Posterior vena cava (tissue), 2 donors: ENCODE measurements around the gene C4BPA. TPM values are rescaled to one million over a fixed set of nuclear protein-coding genes. Genes with fewer than 3 reads are reported as not detected.

Source experiments
- DNase-seq: peaks from one replicate; pipeline ENCODE4 v3.0.0-alpha.2; 2020; ENCODE audit warnings: low spot score
- intact Hi-C, 2 donors: fragments of 100-400 bp; cut with DNase I; formaldehyde crosslinking; loops; one replicate each; pipeline versions ENCODE4 v1.14.1 to v1.14.2; 2022 to 2023
- total RNA-seq, 2 donors: library from RNA; stranded (reverse); fragmentation: NEBNext Ultra II Directional; extraction: Animal tissue kit (Norgen Biotek cat#: 25700); gene quantifications; one replicate each; pipeline ENCODE4 v1.2.1, GENCODE V29; 2021
- donor health status: DM: yes; HTN: yes; CAD: no.
- donor health status: DM: yes; HTN: yes; CAD: no.

The C4BPA gene
- total RNA-seq, 2 donors from 2014 or later: 0.37 TPM; not detected in 1

DNA sequence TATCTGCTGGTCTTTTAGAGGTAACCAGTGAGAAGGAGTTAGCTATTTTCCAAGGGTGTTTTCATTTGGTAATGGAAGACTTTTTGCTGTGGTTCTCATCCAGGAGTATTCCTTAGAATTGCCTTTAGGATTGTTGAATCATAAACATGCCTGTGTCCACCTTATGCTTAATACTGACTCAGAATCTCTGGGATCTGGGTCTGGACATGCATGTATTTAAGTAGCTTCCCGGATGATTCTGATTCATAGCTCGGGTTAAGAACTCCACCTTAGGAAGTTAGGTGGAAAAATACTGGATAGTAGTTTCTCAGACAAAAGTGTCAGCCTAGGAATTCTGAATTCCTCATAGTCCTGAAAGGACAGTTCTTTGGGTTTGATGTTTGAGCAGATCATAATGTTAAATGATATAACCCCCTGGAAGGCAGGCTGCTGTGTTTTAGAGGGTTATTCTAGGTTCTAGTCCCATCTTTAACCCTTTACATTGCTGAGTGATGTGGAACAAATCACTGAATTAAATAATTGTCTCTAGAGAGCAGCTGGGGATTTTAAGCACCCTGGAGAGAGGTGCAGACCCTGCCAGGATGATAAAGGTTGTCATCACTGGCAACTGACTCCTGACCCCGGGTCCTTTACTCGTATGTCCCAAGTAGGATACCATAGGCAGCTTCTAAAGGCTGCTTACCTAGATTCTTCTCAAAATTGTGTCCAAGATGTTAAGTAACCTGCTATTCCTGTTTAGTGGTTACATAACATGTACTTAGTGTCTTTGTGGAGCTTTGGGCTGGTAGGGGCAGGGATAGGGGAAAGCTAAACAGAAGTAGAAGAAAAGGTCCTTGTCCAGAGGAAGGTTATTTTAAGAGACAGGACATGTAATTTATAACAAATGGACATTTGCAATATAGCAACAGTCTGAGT lies 29.9 kb upstream of the C4BPA start:
- no peak for DNase-seq
- intact Hi-C loops: no loop called here

DNA sequence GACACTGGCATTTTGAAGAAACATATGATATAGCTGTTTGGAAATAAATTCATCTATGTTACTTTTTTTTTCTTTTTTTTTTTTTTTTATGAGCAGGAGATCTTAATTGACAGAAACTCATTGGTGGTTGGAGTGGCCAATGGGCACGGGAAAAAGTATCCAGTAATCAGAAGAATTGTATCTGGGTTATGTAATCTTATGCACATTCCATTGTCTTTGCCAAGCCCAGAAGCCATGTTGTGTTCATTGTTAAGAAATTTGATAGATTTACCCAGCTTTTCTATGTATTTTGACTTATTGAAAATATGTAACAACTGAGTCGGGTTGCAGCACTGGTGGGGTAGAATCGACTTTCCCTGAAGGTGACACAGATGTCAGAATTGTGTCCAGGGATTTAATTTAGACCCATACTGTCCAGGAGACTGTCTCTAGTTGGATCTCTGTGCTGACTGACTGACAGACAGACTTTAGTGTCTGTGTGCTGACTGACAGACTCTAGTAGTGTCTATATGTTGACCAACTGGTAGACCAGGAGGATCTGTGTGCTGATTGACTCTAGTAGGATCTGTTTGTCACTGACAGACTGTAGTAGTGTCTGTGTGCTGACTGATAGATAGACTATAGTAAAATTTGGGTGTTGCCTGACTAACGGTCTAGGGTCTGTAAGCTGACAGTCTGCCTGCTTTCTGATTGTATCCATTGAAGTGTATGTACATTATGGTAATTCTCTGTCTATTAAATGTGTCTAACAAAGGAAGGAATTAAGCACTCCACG lies 27.7 kb upstream of the C4BPA start:
- no peak for DNase-seq
- intact Hi-C loops: no loop called here

DNA sequence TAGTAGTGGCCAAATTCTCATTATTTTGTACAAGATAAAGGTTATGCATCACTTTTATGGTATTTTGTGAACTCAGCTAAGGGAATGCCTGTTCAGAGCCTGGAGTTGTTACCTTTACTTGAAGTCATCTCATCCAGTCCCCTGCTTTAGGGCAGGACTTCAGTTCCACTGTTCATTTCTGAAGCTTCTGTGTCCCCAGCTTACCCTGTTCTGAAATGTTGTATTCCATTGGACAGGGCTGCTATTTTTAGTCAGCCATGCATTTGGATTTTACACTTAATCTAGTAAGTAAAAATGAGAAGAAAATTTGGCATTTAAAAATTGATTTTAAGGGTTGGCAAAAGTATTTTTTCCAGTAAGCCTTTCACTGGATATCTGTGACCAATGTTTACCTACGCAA lies 27.0 kb upstream of the C4BPA start:
- no peak for DNase-seq
- intact Hi-C loops: no loop called here

DNA sequence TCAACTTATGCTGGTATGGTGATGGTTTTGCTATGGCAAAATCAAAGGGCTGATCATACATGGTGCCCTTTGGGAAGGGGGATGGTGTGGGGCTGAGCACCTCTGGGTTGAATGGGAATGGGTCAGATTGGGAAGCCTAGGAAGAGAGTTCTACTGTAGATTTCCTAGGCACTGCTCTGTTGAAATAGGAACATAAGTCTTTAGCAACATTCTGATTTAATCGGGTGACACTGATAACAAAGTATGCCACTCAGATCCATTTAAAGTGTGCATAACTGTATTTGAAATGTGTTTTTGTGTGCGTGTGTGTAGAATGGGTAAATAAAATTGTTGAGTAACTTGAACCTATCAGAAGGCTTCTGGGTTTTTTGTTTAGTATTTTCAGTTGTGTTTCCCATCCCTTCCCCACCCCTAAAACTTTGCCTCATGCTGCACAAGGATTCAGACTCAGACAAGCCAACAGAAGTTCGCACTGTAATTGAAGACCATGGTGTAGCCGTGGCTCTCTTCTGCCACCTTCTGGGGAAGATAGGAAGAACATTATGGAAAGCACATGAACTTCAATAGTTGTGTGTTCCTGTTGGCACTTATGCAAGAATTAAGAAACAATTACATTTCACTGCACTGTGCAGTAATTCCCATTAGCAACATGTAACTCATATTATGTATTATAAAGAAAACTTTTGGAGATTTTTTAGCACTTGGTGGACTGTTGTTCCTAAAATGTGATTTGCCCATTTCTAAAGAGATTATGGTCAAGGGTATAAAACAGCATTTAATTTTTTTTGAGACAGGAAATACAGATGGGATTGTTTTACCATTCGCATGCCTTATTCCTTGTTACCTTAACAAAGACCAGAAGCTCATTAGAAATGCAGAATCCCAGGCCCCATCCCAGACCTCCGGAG lies 26.3 kb upstream of the C4BPA start:
- DNase-seq: no peak
- intact Hi-C loops: no loop called here

DNA sequence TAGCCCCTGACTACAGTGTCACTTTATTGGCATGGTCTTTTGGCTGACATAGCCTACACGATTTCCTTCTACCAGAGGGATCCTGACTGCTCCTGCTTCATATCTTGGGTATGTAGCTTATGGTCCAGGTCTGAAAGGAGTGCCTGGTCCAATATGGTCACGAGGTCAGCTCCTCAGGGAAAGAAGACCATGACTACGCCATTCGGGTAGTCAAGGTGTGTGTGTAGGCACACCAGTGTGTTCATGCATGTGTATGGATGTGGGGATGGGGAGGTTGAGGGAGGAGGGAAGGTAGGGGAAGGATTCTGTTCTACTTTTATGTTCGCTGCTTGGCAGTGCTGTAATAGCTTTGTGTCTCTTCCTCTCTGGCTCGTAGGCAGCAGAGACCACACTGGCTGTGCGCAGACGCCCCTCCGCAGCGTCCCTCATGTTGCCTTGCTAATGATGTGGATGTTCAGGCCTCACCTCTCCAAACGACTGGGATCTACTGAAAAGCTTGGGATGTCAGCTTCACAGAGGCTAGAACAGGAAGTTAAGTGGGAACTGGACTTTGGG lies 25.4 kb upstream of the C4BPA start:
- intact Hi-C loops: no loop called here
- no peak for DNase-seq

DNA sequence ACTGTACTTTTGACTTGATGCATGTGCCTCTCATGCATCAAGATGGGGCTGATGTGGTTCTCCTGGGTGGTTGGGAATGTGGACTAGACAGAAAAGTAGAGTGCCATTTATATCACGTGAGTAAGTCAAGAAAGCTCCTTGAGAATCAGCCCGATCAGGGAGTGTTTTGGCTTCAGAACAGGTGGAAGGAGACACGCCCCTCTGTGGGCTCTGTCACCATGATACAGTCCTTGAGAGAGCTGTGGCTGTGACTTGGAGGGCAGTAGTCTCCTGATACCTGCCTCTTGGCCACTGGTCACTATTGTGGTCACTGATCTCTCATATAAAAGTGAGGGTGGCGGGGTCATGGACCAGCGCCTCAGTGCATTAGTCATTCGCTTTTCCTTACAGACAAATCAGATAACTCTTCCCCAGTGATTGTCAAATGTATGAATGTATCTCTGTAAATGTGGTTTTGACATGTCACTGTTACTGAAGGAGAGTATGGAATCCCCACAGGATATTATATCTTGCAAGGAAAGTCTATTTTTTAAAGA lies 24.3 kb upstream of the C4BPA start:
- intact Hi-C loops: no loop called here

DNA sequence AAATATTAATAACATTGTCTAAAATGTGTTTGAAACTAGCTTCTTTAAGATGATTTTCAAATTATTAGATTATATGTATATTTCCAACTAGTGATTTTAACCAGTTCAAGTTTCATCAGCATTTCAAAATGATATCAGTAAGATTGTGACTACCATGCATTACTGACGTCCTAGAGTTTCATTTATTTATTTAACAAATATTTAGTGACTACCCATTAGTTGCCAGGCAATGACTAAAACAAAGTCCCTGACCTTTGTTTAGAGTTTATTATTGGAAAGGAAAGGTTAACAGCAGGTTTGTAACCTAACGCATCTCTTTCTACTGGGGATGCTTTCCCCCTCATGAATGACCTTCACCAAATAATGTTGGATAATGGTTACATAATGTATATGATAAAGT lies 22.9 kb upstream of the C4BPA start:
- DNase-seq: no peak
- intact Hi-C loops: no loop called here

More for the DNA sequence above, 24.3 kb upstream of the C4BPA start:
- no peak for DNase-seq

DNA sequence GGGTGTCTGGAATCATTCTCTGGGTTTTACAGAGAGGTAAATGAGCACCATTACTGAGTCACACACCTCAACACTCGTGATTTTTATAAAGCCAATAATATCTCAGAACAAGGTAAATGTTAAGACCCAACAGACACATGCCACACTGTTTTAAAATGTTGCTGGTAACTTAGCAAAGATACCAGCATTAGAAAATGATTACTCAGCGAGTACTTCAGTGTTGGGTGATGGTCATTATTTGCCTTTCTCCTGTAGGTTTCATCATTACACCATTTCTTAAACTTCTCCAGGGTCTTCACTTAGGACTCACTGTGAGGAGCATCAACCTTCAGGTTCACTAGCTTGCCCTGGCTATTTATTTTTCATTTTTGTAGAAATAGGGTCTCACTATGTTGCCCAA lies 22.2 kb upstream of the C4BPA start:
- intact Hi-C loops: no loop called here
- DNase-seq: no peak

DNA sequence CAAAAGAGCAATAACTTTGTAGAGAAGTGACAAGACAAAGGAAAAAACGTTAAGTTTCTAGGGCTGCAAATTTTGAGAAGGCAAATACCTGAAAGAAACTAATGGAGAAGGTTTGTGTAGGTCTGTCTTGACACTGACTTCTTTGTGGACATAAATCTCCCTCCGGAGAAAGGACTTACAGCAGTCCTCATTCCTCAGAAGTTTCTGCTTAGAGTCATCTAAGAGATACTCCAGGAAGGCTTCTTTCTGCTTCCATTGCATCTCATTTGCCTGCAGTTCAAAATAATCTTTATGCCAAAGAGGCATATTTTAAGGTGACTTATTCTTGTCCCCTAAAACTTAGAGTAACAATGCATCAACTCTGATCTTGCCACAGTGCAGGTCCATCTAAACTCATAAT lies 19.8 kb upstream of the C4BPA start:
- intact Hi-C loops: no loop called here
- no peak for DNase-seq

DNA sequence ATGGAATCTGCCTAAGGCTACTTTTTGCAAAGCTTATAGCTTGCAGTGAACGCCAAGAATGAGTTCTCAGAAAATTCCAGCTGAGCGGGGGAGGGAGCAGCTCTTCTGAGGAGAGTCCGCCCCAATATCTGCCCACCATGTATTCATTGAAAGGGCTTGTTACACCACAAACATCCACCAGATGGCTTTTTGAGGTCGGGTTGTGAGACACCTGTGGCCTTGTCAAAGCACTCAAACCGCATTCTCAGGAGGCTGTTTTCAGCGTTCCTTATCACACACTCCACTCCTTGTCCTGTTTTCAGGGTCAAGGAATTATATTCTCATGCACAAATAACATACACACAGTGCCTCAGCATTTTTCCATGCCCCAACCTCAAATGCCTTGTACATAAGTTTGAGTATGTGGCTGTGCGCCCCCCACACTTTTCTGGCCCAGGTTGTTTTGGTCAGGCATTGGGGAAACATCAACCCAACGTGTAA lies 19.3 kb upstream of the C4BPA start:
- no peak for DNase-seq
- intact Hi-C loops: loop anchor here in 1 of 2 donors (5.0 kb wide), 1 partner anchor 323 kb away; no protein-coding TSS in a partner anchor

DNA sequence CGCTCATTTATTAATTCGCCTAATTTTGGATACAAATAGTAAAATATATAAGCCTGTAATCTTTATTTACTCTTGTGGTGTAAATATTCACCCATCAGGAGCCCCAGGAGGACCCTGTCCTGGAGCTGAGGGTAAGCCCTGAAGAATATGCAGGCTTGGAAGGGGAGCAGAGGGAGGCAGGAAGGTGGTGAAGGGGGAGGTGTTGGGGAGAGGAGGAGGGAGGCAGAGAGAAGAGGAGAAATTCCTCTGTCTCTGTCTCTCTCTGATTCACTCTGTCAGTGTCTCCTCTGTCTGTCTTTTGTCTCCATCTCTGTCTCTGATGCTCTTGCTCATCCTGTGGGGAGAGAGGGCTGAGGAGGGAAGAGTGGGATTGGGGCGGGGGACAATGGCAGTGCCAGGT lies 18.1 kb upstream of the C4BPA start:
- intact Hi-C loops: loop anchor here in 1 of 2 donors (5.0 kb wide), 1 partner anchor 321 kb away; no protein-coding TSS in a partner anchor
- no peak for DNase-seq

DNA sequence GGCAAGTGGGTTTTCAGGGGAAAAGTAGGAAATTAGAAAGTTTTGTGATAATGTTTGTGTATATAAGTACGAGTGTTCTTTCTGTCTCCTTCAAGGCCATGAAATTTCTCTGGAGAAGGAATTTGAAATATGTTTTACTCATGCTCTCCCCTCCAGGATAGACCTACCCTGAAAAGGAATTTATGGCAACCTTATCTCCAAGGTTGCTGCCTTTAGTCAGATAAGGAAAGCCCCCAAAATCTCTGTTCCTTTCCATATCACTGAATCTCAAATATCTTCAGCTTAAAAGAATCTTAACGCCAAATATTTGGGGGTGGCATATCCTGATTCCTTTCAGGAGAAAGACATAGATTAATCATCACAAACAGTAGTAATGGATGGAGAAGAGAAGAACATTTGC lies 15.9 kb upstream of the C4BPA start:
- intact Hi-C loops: loop anchor here in 1 of 2 donors (5.0 kb wide), 1 partner anchor 319 kb away; no protein-coding TSS in a partner anchor

DNA sequence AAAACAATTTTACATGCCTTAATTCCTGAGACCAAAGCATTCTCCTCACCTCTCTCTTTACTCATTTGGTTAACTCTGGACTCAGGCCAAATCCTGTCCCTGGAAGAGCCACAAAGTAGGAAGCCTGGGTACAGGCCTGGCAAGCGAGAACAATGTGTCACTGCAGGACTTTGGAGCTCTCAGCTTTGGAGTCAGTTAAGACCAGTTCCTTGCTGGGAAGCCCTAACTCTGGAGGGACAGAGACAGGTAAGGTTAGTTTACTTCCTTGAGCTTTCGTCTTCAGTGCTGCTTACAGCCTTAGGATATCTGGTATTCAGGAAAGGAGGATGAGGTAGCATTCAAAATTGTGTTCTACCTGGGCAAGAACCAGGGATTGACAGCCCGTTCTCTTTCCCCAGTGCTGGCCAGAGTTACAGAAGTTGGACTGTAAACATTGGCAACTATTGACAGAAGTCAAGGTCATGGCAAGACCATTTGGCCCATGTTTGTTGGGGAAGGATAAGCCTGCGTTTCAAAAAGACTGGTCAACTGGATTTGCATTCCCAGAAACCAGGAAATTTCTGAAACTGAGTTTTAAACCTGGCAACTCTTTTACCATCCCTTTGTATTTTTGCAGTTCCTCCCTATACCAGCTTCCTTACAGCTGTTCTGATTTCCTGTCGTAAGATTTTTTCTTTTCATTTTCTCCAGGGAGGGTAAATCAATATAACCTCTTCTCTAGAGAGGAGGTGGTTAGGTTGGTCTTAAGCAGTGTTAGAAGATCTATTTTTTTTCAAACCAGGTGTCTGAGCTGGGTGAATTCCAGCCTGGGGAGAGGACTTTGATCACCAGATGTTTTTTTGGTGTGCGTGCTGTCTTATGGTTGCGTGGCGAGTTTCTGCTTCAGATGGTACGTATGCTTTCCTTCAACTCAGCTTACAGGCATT lies 15.1 kb upstream of the C4BPA start, which contains the start of gene C4BPB:
TSS of gene C4BPB (plus strand) at position 160 of the 926 bp plus-strand sequence. CDS start at position 832, 672 bp downstream.
- intact Hi-C loops: loop anchor here in 1 of 2 donors (5.0 kb wide), 1 partner anchor 318 kb away; no protein-coding TSS in a partner anchor
- DNase-seq: no peak

More for the DNA sequence above, 15.9 kb upstream of the C4BPA start:
- DNase-seq: no peak

DNA sequence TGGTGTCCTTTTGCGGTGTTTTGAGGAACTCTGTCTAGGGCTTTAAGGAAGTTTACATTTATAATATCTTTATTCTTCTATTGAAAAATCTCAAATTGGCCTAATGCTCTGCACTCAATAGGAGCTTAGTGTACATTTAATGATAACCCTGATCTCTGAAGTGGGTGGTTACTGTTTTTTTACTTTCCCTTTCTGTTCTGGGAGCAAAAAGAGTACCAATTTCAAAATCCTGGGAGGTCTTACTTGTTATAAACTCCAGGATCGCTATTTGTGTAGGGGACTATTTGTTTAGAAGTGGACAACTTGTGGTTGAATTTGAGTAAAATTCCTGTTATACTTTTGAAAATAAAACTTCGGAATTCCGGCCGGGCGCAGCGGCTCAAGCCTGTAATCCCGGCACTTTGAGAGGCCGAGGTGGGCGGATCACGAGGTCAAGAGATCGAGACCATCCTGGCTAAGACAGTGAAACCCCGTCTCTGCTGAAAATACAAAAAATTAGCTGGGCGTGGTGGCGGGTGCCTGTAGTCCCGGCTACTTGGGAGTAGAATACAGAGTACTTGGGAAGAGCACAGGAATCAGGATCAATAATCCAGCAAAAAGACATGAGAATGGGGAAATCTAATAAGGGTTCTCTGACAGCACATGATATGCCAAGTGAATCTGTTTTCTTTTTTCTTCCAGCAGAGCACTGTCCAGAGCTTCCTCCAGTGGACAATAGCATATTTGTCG lies 14.2 kb upstream of the C4BPA start:
- DNase-seq: no peak
- intact Hi-C loops: loop anchor here in 1 of 2 donors (5.0 kb wide), 1 partner anchor 318 kb away; no protein-coding TSS in a partner anchor

DNA sequence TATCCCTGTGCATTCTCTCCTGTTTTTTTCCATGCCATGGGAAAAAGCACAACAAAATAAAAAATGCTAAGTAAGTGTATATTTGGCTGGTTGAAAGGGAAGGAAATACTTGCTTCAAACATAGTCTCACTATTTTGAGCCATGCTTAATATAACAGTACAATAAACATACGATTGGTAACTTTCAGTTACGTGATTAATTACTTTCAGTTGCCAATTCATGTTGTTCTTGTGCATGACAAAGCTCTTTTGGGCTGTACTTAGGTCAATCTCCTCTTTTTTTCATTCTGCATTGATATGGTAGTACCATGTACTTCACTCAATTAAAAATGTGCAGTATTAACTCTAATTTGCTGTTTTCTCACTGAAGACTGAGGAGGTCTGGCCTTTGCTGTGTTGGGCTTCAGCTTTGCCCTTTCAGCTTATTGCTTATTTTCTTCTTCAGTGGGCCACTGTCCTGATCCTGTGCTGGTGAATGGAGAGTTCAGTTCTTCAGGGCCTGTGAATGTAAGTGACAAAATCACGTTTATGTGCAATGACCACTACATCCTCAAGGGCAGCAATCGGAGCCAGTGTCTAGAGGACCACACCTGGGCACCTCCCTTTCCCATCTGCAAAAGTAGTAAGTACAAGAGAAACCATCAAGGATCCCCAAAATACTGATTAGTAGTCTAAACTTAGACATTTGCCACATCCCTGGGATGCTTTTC lies 12.7 kb upstream of the C4BPA start:
- no peak for DNase-seq
- intact Hi-C loops: no loop called here

DNA sequence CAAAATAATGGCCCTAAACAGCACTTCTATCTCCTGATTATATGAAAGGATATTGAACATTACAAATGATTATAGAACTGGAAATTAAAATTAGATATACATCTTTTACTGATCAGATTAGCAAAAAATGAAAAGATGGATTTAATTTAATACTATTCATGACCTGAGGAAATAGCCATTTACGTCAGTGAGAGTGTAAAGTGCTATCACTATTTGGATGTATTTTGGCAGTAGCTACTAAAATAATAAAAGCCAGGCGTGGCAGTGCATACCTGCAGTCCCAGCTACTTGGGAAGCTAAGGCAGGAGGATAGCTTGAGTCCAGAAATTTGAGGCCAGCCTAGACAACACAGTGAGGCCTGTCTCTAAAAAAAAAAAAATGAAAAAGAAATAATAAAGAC lies 10.1 kb upstream of the C4BPA start:
- intact Hi-C loops: no loop called here
- no peak for DNase-seq
